OCI-LY3 (cell line): ENCODE data around the gene FAM163B.

Source experiments
- H2AFZ ChIP-seq: fragments of 200-600, 300-600 bp; shearing (Covaris generic); 2 replicates; pipeline ENCODE4 v1.6.0; 2014; ENCODE audit warnings: antibody characterized with exemption, low read depth, low read length
- H3K27ac ChIP-seq: fragments of 200-600, 300-600 bp; sonication (generic); 2 replicates; pipeline ENCODE4 v1.5.1; 2014; ENCODE audit warnings: mild to moderate bottlenecking, low read length, moderate library complexity, mixed read lengths
- H3K27me3 ChIP-seq: fragments of 200-600, 300-600 bp; sonication (generic); 2 replicates; pipeline ENCODE4 v1.6.1; 2014; ENCODE audit warnings: low read depth, low read length, mixed read lengths
- H3K36me3 ChIP-seq: fragments of 200-600, 300-600 bp; sonication (generic); replicated peaks from 2 replicates; pipeline ENCODE3; 2014; ENCODE audit warnings: low read depth, low read length, mixed read lengths
- H3K4me1 ChIP-seq: fragments of 300-600, 200-600 bp; sonication (generic); 2 replicates; pipeline ENCODE4 v1.6.1; 2014; ENCODE audit warnings: low read length, mixed read lengths
- H3K4me2 ChIP-seq: fragments of 200-600, 300-600 bp; sonication (generic); 2 replicates; pipeline ENCODE4 v1.6.1; 2014; ENCODE audit warnings: low read length, mixed read lengths
- H3K4me3 ChIP-seq: fragments of 300-600, 200-600 bp; sonication (generic); 2 replicates; pipeline ENCODE4 v1.5.1; 2014; ENCODE audit warnings: antibody characterized with exemption, mild to moderate bottlenecking, low read length, moderate library complexity
- H3K79me2 ChIP-seq: fragments of 300-600, 200-600 bp; shearing (Covaris generic); 2 replicates; pipeline ENCODE4 v1.6.1; 2014; ENCODE audit warnings: mild to moderate bottlenecking, low read length, mixed read lengths
- H3K9ac ChIP-seq: fragments of 300-600, 200-600 bp; shearing (Covaris generic); 2 replicates; pipeline ENCODE4 v1.6.0; 2014; ENCODE audit warnings: mild to moderate bottlenecking, low read length, moderate library complexity
- H3K9me3 ChIP-seq: fragments of 200-600, 300-600 bp; shearing (Covaris generic); 2 replicates; pipeline ENCODE4 v1.6.1; 2014; ENCODE audit warnings: low read length, mixed read lengths; ENCODE audit not compliant: insufficient read depth
- H4K20me1 ChIP-seq: fragments of 200-600, 300-600 bp; sonication (generic); 2 replicates; pipeline ENCODE4 v1.6.1; 2016; ENCODE audit warnings: low read length, mixed read lengths; ENCODE audit not compliant: insufficient read depth
- CTCF ChIP-seq: fragments of 200-600, 300-600 bp; sonication (generic); IDR thresholded peaks from 2 replicates; pipeline ENCODE4 v1.5.1; 2014; ENCODE audit warnings: antibody characterized with exemption, low read length, low read depth
- EZH2phosphoT487 ChIP-seq: fragments of 200-600 bp; shearing (Covaris generic); IDR thresholded peaks from 2 replicates; pipeline ENCODE4 v1.6.1; 2018; ENCODE audit warnings: antibody characterized with exemption, mixed run types, low read depth

Gene FAM163B

GRCh38 chr9:133562611-133563290, 46.4 kb downstream of the FAM163B start:
- Histone ChIP-seq H3K27me3 (peaks cover 6% of the 10 kb centered on the region), H3K9ac (no peak overlapping the region), H3K4me3 (no peak overlapping the region), H3K79me2 (no peaks in the 10 kb centered on the region), H3K4me1 (no peaks in the 10 kb centered on the region), H4K20me1 (no peaks in the 10 kb centered on the region), H3K9me3 (no peaks in the 10 kb centered on the region), H3K36me3 (no peaks in the 10 kb centered on the region), H3K27ac (no peak overlapping the region), H3K4me2 (no peak overlapping the region), H2AFZ (no peak overlapping the region)
- TF ChIP-seq EZH2phosphoT487 (no peak), CTCF (no peak)

- Histone ChIP-seq H3K4me2 (no peak overlapping the region), H3K36me3 (no peaks in the 10 kb centered on the region), H3K9me3 (no peaks in the 10 kb centered on the region), H4K20me1 (no peaks in the 10 kb centered on the region), H3K4me1 (no peaks in the 10 kb centered on the region), H3K4me3 (no peak overlapping the region), H3K27ac (no peak overlapping the region), H2AFZ (no peak overlapping the region), H3K79me2 (no peaks in the 10 kb centered on the region), H3K9ac (no peak overlapping the region), H3K27me3 (peaks cover 6% of the 10 kb centered on the region)
- TF ChIP-seq EZH2phosphoT487 = no peak
- no peak for TF ChIP-seq CTCF
Measured at GRCh38 chr9:133561976-133562554, 47.1 kb downstream of the FAM163B start.

GRCh38 chr9:133560944-133561343, 48.2 kb downstream of the FAM163B start:
- Histone ChIP-seq H3K9ac (no peak overlapping the region), H3K36me3 (no peaks in the 10 kb centered on the region), H3K4me1 (no peaks in the 10 kb centered on the region), H3K4me2 (no peak overlapping the region), H3K27ac (no peak overlapping the region), H3K27me3 (peaks cover 6% of the 10 kb centered on the region), H3K9me3 (no peaks in the 10 kb centered on the region), H3K79me2 (no peaks in the 10 kb centered on the region), H2AFZ (no peak overlapping the region), H3K4me3 (no peak overlapping the region), H4K20me1 (no peaks in the 10 kb centered on the region)
- TF ChIP-seq EZH2phosphoT487 (no peak), CTCF (no peak)

GRCh38 chr9:133560311-133560710, 48.9 kb downstream of the FAM163B start:
- Histone ChIP-seq H3K79me2 (no peaks in the 10 kb centered on the region), H3K9ac (no peak overlapping the region), H3K4me1 (no peaks in the 10 kb centered on the region), H4K20me1 (no peaks in the 10 kb centered on the region), H2AFZ (no peak overlapping the region), H3K4me2 (no peak overlapping the region), H3K36me3 (no peaks in the 10 kb centered on the region), H3K27ac (no peak overlapping the region), H3K4me3 (no peak overlapping the region), H3K9me3 (no peaks in the 10 kb centered on the region), H3K27me3 (peaks cover 6% of the 10 kb centered on the region)
- TF ChIP-seq CTCF (no peak), EZH2phosphoT487 (no peak)
